Measurements from ENCODE around the gene PIK3CD.

Gene PIK3CD

DNA sequence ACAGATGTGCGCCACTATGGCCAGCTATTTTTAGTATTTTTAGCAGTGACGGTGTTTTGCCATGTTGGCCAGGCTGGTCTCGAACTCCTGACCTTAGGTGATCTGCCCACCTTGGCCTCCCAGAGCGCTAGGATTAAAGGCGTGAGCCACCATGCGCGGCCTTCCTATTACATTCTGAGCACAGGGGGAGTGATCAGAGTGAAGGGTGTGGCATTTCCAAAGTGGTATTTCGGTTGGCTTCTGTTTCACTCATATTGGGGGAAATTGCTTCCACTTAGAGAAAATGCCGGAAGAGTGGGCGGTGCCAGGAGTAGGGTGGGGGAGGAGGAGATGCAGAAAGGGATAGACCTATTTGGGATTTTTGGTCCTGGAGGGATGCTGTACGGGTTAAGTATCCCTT is 4.3 kb downstream of the PIK3CD start:
- no peak for DNase-seq (ENCODE audit: extremely low read depth, low read depth)
- TF ChIP-seq CTCF (IDR thresholded peaks at IDR 0.05; ENCODE audit: low read depth, low read length), result no peak

DNA sequence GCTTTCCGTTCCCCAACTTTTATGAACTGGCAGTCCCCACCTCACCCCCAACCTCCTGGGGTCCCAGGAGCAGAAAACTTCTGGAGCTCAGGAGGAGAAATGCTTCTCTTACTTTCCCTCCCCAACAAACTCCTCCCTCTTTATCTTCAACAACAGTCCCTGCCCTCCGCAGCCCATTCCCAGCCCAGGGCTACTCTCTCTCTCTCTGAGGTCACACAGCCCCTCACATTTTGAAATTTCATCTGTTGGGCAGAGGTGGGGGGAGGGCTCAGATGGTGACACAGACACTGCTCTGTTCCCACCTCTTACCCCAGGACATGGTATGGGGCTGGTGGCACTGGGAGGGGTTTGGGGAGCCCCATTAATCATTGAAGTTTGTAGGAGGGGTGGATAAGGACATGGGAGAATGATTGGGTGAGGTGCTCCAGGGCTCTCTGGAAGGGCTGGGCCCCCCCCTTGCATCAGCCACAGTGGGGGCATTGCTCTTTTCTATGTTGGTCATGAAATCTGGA is 6.0 kb downstream of the PIK3CD start:
- DNase-seq (ENCODE audit: extremely low read depth, low read depth), result no peak
- TF ChIP-seq CTCF (IDR thresholded peaks at IDR 0.05; ENCODE audit: low read depth, low read length), result no peak

GRCh38 chr1:9658199-9658598 is 6.7 kb downstream of the PIK3CD start:
- no peak for TF ChIP-seq CTCF (IDR thresholded peaks at IDR 0.05; ENCODE audit: low read depth, low read length)
- DNase-seq (ENCODE audit: extremely low read depth, low read depth), result no peak

- TF ChIP-seq CTCF (IDR thresholded peaks at IDR 0.05; ENCODE audit: low read depth, low read length), result no peak
- DNase-seq (ENCODE audit: extremely low read depth, low read depth), result peak; percentile 38
Observed at GRCh38 chr1:9659328-9659727, 7.8 kb downstream of the PIK3CD start.

DNA sequence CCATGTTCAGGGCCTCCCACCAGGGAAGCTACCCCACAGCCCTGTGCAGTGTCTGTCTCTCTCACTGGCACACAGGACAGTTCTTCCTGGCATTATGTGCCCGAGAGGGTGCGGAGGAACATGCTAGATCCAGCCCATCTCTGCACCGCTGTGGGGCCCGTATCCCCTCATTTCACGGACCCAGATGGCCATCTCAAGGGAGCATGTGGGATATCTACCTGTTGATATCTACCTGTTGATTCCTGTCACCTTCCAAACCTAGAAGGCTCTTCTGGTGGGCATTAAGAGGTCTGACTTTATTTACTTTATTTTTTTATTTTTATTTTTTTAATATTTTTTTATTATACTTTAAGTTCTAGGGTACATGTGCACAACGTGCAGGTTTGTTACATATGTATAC is 11.7 kb downstream of the PIK3CD start:
- DNase-seq (ENCODE audit: extremely low read depth, low read depth), result no peak
- no peak for TF ChIP-seq CTCF (IDR thresholded peaks at IDR 0.05; ENCODE audit: low read depth, low read length)

- TF ChIP-seq CTCF (IDR thresholded peaks at IDR 0.05; ENCODE audit: low read depth, low read length), result no peak
- no peak for DNase-seq (ENCODE audit: extremely low read depth, low read depth)
Observed at GRCh38 chr1:9665193-9665592, 13.7 kb downstream of the PIK3CD start.

DNA sequence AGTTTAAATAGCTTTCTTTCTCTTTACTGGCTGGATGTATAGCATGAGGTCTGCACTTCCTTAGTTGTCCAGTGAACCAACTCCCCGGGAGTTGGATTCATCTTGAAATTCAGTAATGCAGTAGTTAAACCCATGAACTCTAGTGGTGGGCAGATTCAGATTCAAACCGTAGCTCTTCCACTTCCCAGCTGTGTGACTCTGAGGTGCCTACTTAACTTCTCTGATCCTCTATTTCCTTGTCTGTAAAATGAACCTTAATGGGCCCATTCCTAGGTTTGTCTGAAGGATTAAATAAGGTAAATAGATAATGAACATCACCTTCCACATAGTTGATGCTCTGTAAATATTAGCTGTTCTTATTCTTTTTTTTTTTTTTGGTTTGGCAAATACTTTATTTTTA is 16.5 kb downstream of the PIK3CD start:
- no peak for DNase-seq (ENCODE audit: extremely low read depth, low read depth)
- TF ChIP-seq CTCF (IDR thresholded peaks at IDR 0.05; ENCODE audit: low read depth, low read length), result no peak
